ENCODE results near the gene MFRP. TPM values are rescaled to one million over a fixed set of nuclear protein-coding genes. Genes with fewer than 3 reads are reported as not detected.

Gene MFRP
- total RNA-seq, 1 experiment from 2014 or later, result not detected

DNA sequence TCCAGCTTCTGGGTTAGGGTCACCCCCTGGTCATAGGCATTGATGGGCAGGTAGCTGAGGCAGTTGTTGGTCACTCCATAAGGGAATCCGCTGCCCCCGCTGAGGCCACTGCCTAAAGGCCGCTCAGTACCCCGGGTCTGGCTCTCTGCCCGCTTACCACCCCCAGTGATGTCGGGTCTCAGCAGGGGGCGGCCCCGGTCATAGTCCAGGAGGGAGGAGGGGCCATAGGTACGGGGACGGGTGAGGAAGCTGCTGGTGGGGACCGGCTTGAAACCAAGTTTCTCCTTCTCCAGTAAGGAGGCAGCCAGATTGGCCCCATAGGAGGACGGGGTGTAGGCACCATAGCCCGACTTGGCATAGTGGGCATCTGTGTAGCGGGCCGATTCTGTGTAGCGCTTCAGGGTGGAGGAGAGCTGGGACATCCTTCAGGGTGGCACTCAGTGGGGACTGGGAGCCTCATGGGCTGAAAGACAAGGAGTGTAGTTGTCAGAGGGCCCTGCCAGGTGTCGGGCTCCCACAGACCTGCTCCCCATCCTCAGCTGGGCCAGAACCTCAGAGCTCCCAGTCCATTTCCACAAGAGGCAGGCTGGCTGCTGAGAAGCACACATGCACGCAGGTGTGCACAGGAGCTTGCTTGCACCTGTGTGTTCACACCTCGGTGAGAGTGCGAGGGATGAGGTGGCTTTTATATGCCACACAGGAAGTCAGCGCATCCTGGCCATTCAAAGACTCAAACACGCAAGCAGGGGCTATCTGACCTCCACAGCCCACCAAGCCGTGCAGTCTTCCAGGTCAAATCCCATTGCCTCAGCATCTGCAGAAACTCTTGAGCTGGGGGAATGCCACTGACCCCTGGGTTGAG is 26.8 kb upstream of the MFRP start:
- no TSS peak for BruUV-seq (replicated peaks)
- ChIA-PET CTCF (interaction anchor here (0.7 to 2.1 kb wide), 5 partner anchors 12 to 101 kb away, joined by 3 to 28 read pairs (median 10); no protein-coding TSS in a partner anchor), POLR2A (ENCODE audit: unreplicated experiment) (no interaction called here)
- Histone ChIP-seq H3K4me1 (ENCODE audit: insufficient read depth, low read length) (peaks cover 22% of the 10 kb centered on the region), H3K9me3 (ENCODE audit: low read length) (no peaks in the 10 kb centered on the region), H3K27ac (ENCODE audit: low read length) (no peak overlapping the region), H3K9me2 (replicated peaks; ENCODE audit: low read length) (no peaks in the 10 kb centered on the region), H3K9ac (ENCODE audit: low read length) (no peak overlapping the region), H3F3A (ENCODE audit: low read length, unreplicated experiment) (no peaks in the 10 kb centered on the region), H2AFZ (ENCODE audit: low read length) (no peak overlapping the region), H3K4me2 (ENCODE audit: low read length) (no peak overlapping the region), H3K4me3 (ENCODE audit: low read length) (no peak overlapping the region), H3K79me2 (ENCODE audit: low read length) (no peaks in the 10 kb centered on the region), H3K36me3 (ENCODE audit: low read depth, low read length) (no peaks in the 10 kb centered on the region), H4K20me1 (ENCODE audit: low read length) (no peaks in the 10 kb centered on the region), H3K27me3 (ENCODE audit: low read length) (no peaks in the 10 kb centered on the region)
- intact Hi-C loops (cut with micrococcal nuclease), result no loop called here
- ATAC-seq, result no peak
- TF ChIP-seq, protein P1, sequence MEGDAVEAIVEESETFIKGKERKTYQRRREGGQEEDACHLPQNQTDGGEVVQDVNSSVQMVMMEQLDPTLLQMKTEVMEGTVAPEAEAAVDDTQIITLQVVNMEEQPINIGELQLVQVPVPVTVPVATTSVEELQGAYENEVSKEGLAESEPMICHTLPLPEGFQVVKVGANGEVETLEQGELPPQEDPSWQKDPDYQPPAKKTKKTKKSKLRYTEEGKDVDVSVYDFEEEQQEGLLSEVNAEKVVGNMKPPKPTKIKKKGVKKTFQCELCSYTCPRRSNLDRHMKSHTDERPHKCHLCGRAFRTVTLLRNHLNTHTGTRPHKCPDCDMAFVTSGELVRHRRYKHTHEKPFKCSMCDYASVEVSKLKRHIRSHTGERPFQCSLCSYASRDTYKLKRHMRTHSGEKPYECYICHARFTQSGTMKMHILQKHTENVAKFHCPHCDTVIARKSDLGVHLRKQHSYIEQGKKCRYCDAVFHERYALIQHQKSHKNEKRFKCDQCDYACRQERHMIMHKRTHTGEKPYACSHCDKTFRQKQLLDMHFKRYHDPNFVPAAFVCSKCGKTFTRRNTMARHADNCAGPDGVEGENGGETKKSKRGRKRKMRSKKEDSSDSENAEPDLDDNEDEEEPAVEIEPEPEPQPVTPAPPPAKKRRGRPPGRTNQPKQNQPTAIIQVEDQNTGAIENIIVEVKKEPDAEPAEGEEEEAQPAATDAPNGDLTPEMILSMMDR (conservative IDR thresholded peaks at IDR 0.05; ENCODE audit: low read depth, low read length), result no peak
- TF ChIP-seq EZH2 (IDR thresholded peaks at IDR 0.05; ENCODE audit: low read length, unreplicated experiment), result no peak
- TF ChIP-seq EZH2phosphoT487 (IDR thresholded peaks at IDR 0.05; ENCODE audit: borderline replicate concordance, low read length), result no peak
- DNase-seq, result no peak

DNA sequence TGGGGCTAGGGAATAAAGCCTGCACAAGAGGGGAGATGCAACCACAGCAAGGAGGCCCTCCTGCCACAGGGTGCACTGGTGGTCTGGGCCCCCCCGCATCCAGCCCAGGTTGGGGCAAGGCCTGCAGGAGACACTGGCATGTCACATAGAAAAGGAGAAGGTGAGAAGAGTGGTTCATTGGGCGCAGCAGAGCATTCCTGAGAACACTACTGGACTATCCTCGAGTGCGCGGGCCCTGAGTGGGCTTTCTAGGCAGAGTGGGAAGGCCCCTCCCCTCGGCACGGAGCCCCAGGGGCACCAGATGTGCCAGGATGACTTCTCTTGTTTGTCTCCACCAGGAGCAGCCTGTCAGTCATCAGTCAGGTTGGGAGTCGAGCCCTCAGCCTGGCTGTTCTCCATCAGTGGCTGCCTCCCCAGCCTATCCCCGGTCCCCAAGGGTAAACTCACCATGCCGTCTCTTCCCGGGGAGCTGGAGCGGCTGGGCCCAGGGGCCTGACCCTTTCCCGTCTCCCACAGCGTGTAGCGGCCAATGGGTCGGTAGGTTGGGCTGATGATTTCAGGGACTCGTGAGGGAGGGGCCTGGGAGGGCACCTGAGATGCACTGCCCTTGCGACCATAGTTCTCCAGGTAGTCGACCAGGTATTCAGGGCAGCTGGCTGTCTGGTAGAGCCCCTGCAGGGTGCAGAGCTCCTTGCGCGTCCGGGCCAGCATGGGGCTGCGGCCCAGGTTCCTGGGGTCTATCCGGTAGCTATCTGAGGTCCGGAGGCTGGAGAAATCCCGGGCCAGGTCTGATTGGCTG is 26.0 kb upstream of the MFRP start:
- CTCF ChIA-PET, result interaction anchor here (0.7 to 1.0 kb wide), 2 partner anchors 16 kb away, joined by 3 read pairs; no protein-coding TSS in a partner anchor
- H3K9ac ChIP-seq (ENCODE audit: low read length), result no peak overlapping the region
- H3K9me2 ChIP-seq (replicated peaks; ENCODE audit: low read length), result no peaks in the 10 kb centered on the region
- no peak overlapping the region for H2AFZ ChIP-seq (ENCODE audit: low read length)
- no peaks in the 10 kb centered on the region for H3F3A ChIP-seq (ENCODE audit: low read length, unreplicated experiment)
- no peak overlapping the region for H3K27ac ChIP-seq (ENCODE audit: low read length)
- peaks cover 20% of the 10 kb centered on the region for H3K4me1 ChIP-seq (ENCODE audit: insufficient read depth, low read length)
- BruUV-seq (replicated peaks), result no TSS peak
- H3K9me3 ChIP-seq (ENCODE audit: low read length), result no peaks in the 10 kb centered on the region
- POLR2A ChIA-PET (ENCODE audit: unreplicated experiment), result no interaction called here
- intact Hi-C loops (cut with micrococcal nuclease), result no loop called here
- DNase-seq (no peak), ATAC-seq (no peak)
- no peaks in the 10 kb centered on the region for H3K79me2 ChIP-seq (ENCODE audit: low read length)
- H3K27me3 ChIP-seq (ENCODE audit: low read length), result no peaks in the 10 kb centered on the region
- H4K20me1 ChIP-seq (ENCODE audit: low read length), result no peaks in the 10 kb centered on the region
- TF ChIP-seq EZH2phosphoT487 (IDR thresholded peaks at IDR 0.05; ENCODE audit: borderline replicate concordance, low read length), result no peak
- no peak for TF ChIP-seq EZH2 (IDR thresholded peaks at IDR 0.05; ENCODE audit: low read length, unreplicated experiment)
- TF ChIP-seq, protein P1 (conservative IDR thresholded peaks at IDR 0.05; ENCODE audit: low read depth, low read length), result no peak
- H3K36me3 ChIP-seq (ENCODE audit: low read depth, low read length), result no peaks in the 10 kb centered on the region
- no peak overlapping the region for H3K4me3 ChIP-seq (ENCODE audit: low read length)
- H3K4me2 ChIP-seq (ENCODE audit: low read length), result no peak overlapping the region
